ENCODE measurements around the gene RPS19BP1.

- TF ChIP-seq CTCF (IDR thresholded peaks at IDR 0.05; ENCODE audit: poor library complexity) (no peak), EZH2phosphoT487 (IDR thresholded peaks at IDR 0.05; ENCODE audit: low read depth, severe bottlenecking, unreplicated experiment) (no peak), EZH2 (IDR thresholded peaks at IDR 0.05; ENCODE audit: borderline replicate concordance) (no peak)
Measured at GRCh38 chr22:39512026-39512425, 20.5 kb downstream of the RPS19BP1 start.

Data from hepatocyte (in vitro differentiated cells).